ENCODE data around the gene FCRL1. TPM values are rescaled to one million over a fixed set of nuclear protein-coding genes. Genes with fewer than 3 reads are reported as not detected.

The FCRL1 gene
- total and polyA plus RNA-seq, 2 of the 8 experiments (the other 6 are each of a cell fraction or from before 2014, with no cell fraction given) = not detected

DNA sequence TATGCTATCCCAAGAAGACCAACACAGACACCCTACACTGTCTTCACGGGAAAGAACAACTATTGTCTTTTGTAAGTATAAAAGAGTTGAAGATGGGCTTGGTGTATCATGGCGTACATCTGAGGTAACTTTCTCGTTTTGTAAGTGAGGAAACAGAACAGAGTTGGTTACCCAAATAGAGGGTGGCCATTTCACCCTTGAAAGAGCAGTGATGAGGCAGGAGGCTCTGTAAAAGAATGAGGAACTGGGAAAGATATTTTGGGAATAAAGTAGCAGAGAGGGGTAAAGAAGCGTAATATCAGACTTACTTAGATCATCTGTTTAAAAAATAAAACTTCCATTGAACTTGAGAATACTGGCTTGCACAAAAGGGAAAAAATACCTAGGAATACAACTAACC, 61.9 kb downstream of the FCRL1 start:
- no peak for DNase-seq (ENCODE audit: low read depth in 1 of 2, low spot score in 2 of 2)
- 88% methylated on average over 4 of the region's 4 CpGs; no CpG with 5 or more reads in 1 of the 2 experiments for WGBS, 2 experiments (ENCODE audit: extremely low coverage in 1 of 2, insufficient coverage in 1 of 2, insufficient read length in 1 of 2, insufficient replicate concordance in 2 of 2, low coverage in 1 of 2, low lambda C conversion rate in 2 of 2, missing lambda C conversion rate in 1 of 2)

More for the DNA sequence above, 61.9 kb downstream of the FCRL1 start:
- no peak overlapping the region for H4K5ac ChIP-seq (ENCODE audit: insufficient read length, low read depth, low read length)
- CTCF ChIA-PET (ENCODE audit: partially characterized antibody) = interaction anchor here (1.0 to 1.2 kb wide), 2 partner anchors 13 kb away, joined by 3 to 4 read pairs; no protein-coding TSS in a partner anchor
- H2BK5ac ChIP-seq (ENCODE audit: low read depth, low read length) = no peak overlapping the region
- no peaks in the 10 kb centered on the region for H3K27me3 ChIP-seq (replicated peaks in 1 of 4; ENCODE audit: control insufficient read depth in 3 of 4, extremely low read depth in 1 of 4, insufficient read depth in 3 of 4, low read length in 3 of 4)
- no peaks in the 10 kb centered on the region for H3K79me2 ChIP-seq (ENCODE audit: control insufficient read depth in 1 of 2, insufficient read depth in 2 of 2, low read length in 2 of 2)
- POLR2A ChIA-PET (ENCODE audit: partially characterized antibody) = interaction anchor here (1.0 kb wide), 1 partner anchor 8 kb away, joined by 3 read pairs; no protein-coding TSS in a partner anchor
- no peak overlapping the region for H2AK5ac ChIP-seq (ENCODE audit: low read depth, low read length)
- H3K4me3 ChIP-seq (ENCODE audit: extremely low read depth in 1 of 4, insufficient read depth in 2 of 4, low read depth in 3 of 4, low read length in 4 of 4) = no peak overlapping the region
- H4K8ac ChIP-seq (ENCODE audit: extremely low read depth, insufficient read depth, low read length) = no peak overlapping the region
- H4K91ac ChIP-seq (replicated peaks; ENCODE audit: insufficient read length, low read length) = no peak overlapping the region
- H3K79me1 ChIP-seq (ENCODE audit: low read depth, low read length) = no peaks in the 10 kb centered on the region
- H2BK120ac ChIP-seq (replicated peaks; ENCODE audit: low read depth, low read length) = no peak overlapping the region
- FAIRE-seq = no peak
- 0 out of 4 replicates have a peak, but pooled peaks cover 0 to 4% of the 10 kb centered on the region in 2 experiments for H3K9me3 ChIP-seq (ENCODE audit: insufficient read depth in 2 of 2, low read depth in 1 of 2, low read length in 1 of 2)
- no peak overlapping the region for H2BK20ac ChIP-seq (ENCODE audit: low read length)
- no peak overlapping the region for H2AFZ ChIP-seq (ENCODE audit: low read length)
- no peak overlapping the region for H3K23ac ChIP-seq (ENCODE audit: insufficient read length)
- no peaks in the 10 kb centered on the region for H3K36me3 ChIP-seq (ENCODE audit: control insufficient read depth in 2 of 4, insufficient read depth in 4 of 4, low read length in 3 of 4)
- no peak overlapping the region for H2BK15ac ChIP-seq (ENCODE audit: low read length)
- no peak overlapping the region for H3K56ac ChIP-seq (replicated peaks; ENCODE audit: insufficient read length, low read depth, low read length)
- no peak overlapping the region for H3K14ac ChIP-seq (ENCODE audit: insufficient read length)
- no peak overlapping the region for H3K27ac ChIP-seq (ENCODE audit: low read depth, low read length)
- H3K4me1 ChIP-seq (replicated peaks in 1 of 4; ENCODE audit: control insufficient read depth in 3 of 4, insufficient read depth in 4 of 4, low read length in 3 of 4) = peaks cover 0 to 5% (median 4%) of the 10 kb centered on the region in 4 experiments; a peak in 3 of 7 replicates
- no peak overlapping the region for H2BK12ac ChIP-seq (ENCODE audit: low read depth, low read length)
- H3K9ac ChIP-seq (replicated peaks in 1 of 4; ENCODE audit: extremely low read depth in 1 of 4, low read depth in 3 of 4, low read length in 3 of 4) = no peak overlapping the region
- H3K18ac ChIP-seq (ENCODE audit: extremely low read depth, low read length) = no peak overlapping the region
- H4K20me1 ChIP-seq (replicated peaks in 1 of 2; ENCODE audit: control insufficient read depth in 1 of 2, insufficient read depth in 2 of 2, low read length in 2 of 2) = no peaks in the 10 kb centered on the region
- H3K4me2 ChIP-seq (ENCODE audit: insufficient read depth in 1 of 2, low read depth in 2 of 2, low read length in 2 of 2) = no peak overlapping the region
- no peak overlapping the region for H3K4ac ChIP-seq (replicated peaks; ENCODE audit: insufficient read length, low read depth, low read length)
- H3K23me2 ChIP-seq (ENCODE audit: low read depth, low read length) = no peaks in the 10 kb centered on the region
- TF ChIP-seq PHF8 (conservative IDR thresholded peaks at IDR 0.05; ENCODE audit: low read depth, low read length) (no peak), CTCF (IDR thresholded peaks at IDR 0.05; ENCODE audit: control extremely low read depth in 1 of 3, insufficient read depth in 1 of 3, low read depth in 1 of 3, low read length in 3 of 3) (no peak), CHD2 (IDR thresholded peaks at IDR 0.05; ENCODE audit: low read length) (no peak), SRF (IDR thresholded peaks at IDR 0.05; ENCODE audit: low read depth, low read length) (no peak), KDM4A (IDR thresholded peaks at IDR 0.05; ENCODE audit: low read depth, low read length, severe bottlenecking) (no peak)

Data from H1 (cell line).